ENCODE data around the gene GRM1. TPM values are rescaled to one million over a fixed set of nuclear protein-coding genes. Genes with fewer than 3 reads are reported as not detected.

The GRM1 gene
- total and polyA plus RNA-seq, 2 experiments from 2014 or later, result 0.29 to 0.63 TPM

DNA sequence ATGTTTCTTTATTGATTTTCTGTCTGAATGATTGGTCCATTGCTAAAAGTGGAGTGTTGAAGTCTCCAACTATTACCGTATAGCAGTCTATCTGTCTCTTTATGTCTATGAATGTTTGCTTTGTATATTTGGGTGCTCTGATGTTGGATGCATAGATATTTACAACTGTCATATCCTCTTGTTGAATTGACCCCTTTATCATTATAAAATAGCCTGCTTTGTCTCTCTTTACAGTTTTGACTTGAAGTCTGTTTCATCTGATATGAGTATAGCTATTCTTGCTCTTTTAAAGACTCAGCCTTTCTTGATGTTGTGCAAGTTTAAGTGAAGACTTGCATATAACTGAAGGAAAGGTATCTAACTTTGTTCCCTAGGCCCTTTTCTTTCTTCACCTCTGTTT, 341.0 kb downstream of the GRM1 start:
- no peaks in the 10 kb centered on the region for H3K27me3 Mint-ChIP-seq (ENCODE audit: insufficient read depth, low read depth, poor library complexity)
- no peaks in the 10 kb centered on the region for H3K36me3 Mint-ChIP-seq (ENCODE audit: low read depth)
- H2AFZ ChIP-seq, result no peak overlapping the region
- H3K27me3 ChIP-seq (ENCODE audit: insufficient read depth), result no peaks in the 10 kb centered on the region
- H3K4me3 ChIP-seq, result no peak overlapping the region
- no peaks in the 10 kb centered on the region; the same call in 1 of the 2 replicates for H3K9me2 ChIP-seq (ENCODE audit: insufficient read depth)
- H3K4me3 Mint-ChIP-seq, result no peak overlapping the region
- H3K36me3 ChIP-seq (ENCODE audit: insufficient read depth), result no peaks in the 10 kb centered on the region
- DNase-seq (ENCODE audit: low spot score) (no peak), ATAC-seq (no peak)
- H3K4me1 Mint-ChIP-seq, result no peaks in the 10 kb centered on the region
- H3K4me2 ChIP-seq, result no peak overlapping the region
- H3F3A ChIP-seq (replicated peaks; ENCODE audit: low read depth), result no peaks in the 10 kb centered on the region
- no peaks in the 10 kb centered on the region for H3K79me2 ChIP-seq (replicated peaks; ENCODE audit: insufficient read depth)
- no peak overlapping the region for H3K27ac Mint-ChIP-seq
- H4K20me1 ChIP-seq (replicated peaks; ENCODE audit: insufficient read depth), result no peaks in the 10 kb centered on the region
- TF ChIP-seq, protein P1, sequence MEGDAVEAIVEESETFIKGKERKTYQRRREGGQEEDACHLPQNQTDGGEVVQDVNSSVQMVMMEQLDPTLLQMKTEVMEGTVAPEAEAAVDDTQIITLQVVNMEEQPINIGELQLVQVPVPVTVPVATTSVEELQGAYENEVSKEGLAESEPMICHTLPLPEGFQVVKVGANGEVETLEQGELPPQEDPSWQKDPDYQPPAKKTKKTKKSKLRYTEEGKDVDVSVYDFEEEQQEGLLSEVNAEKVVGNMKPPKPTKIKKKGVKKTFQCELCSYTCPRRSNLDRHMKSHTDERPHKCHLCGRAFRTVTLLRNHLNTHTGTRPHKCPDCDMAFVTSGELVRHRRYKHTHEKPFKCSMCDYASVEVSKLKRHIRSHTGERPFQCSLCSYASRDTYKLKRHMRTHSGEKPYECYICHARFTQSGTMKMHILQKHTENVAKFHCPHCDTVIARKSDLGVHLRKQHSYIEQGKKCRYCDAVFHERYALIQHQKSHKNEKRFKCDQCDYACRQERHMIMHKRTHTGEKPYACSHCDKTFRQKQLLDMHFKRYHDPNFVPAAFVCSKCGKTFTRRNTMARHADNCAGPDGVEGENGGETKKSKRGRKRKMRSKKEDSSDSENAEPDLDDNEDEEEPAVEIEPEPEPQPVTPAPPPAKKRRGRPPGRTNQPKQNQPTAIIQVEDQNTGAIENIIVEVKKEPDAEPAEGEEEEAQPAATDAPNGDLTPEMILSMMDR (conservative IDR thresholded peaks at IDR 0.05; ENCODE audit: low read depth in 2 of 2), result no peak
- no peak for TF ChIP-seq CREB1 (CRISPR knock-in tag; IDR thresholded peaks at IDR 0.05; ENCODE audit: low read depth)
- no peak overlapping the region for H3K27ac ChIP-seq (ENCODE audit: low read depth)
- H3K4me1 ChIP-seq (ENCODE audit: insufficient read depth), result no peaks in the 10 kb centered on the region
- H3K9me3 Mint-ChIP-seq, result peaks cover 3% of the 10 kb centered on the region; the same call in 1 of the 3 replicates

DNA sequence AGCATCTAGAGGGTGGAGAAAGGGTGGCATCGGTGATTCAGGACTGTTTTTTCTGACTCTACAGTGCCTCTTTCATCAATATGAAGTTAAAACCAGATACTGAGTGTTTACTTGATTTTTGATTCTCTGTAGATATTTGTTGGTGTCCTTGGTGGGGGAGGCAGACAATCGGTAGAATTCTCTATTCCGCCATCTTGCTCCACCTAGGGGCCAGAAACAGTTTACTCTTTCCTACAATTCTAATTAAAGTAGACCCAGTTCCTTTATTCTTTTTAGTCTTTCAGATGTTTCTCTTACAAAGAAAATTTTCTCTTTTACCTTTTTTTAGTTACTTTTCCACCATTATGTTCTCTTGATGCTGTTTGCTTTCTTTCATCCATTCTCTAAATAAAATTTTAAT, 352.6 kb downstream of the GRM1 start:
- Histone ChIP-seq H3K79me2 (replicated peaks; ENCODE audit: insufficient read depth) (no peaks in the 10 kb centered on the region), H3K36me3 (ENCODE audit: insufficient read depth) (no peaks in the 10 kb centered on the region), H3K27me3 (ENCODE audit: insufficient read depth) (no peaks in the 10 kb centered on the region), H3F3A (replicated peaks; ENCODE audit: low read depth) (no peaks in the 10 kb centered on the region), H3K4me2 (no peak overlapping the region), H2AFZ (0 out of 2 replicates have a peak overlapping the region, but pooled peaks have one; percentile 24), H4K20me1 (replicated peaks; ENCODE audit: insufficient read depth) (no peaks in the 10 kb centered on the region), H3K4me3 (no peak overlapping the region), H3K27ac (ENCODE audit: low read depth) (no peak overlapping the region), H3K4me1 (ENCODE audit: insufficient read depth) (no peaks in the 10 kb centered on the region), H3K9me2 (ENCODE audit: insufficient read depth) (no peaks in the 10 kb centered on the region)
- Mint-ChIP-seq H3K4me3 (no peak overlapping the region), H3K9me3 (peaks cover 6% of the 10 kb centered on the region; the same call in 1 of the 3 replicates), H3K36me3 (ENCODE audit: low read depth) (peaks cover 3% of the 10 kb centered on the region; the same call in 2 of the 3 replicates), H3K4me1 (no peaks in the 10 kb centered on the region), H3K27ac (no peak overlapping the region), H3K27me3 (ENCODE audit: insufficient read depth, low read depth, poor library complexity) (no peaks in the 10 kb centered on the region)
- no peak; the same call in 2 of the 3 replicates for ATAC-seq
- TF ChIP-seq, protein P2, sequence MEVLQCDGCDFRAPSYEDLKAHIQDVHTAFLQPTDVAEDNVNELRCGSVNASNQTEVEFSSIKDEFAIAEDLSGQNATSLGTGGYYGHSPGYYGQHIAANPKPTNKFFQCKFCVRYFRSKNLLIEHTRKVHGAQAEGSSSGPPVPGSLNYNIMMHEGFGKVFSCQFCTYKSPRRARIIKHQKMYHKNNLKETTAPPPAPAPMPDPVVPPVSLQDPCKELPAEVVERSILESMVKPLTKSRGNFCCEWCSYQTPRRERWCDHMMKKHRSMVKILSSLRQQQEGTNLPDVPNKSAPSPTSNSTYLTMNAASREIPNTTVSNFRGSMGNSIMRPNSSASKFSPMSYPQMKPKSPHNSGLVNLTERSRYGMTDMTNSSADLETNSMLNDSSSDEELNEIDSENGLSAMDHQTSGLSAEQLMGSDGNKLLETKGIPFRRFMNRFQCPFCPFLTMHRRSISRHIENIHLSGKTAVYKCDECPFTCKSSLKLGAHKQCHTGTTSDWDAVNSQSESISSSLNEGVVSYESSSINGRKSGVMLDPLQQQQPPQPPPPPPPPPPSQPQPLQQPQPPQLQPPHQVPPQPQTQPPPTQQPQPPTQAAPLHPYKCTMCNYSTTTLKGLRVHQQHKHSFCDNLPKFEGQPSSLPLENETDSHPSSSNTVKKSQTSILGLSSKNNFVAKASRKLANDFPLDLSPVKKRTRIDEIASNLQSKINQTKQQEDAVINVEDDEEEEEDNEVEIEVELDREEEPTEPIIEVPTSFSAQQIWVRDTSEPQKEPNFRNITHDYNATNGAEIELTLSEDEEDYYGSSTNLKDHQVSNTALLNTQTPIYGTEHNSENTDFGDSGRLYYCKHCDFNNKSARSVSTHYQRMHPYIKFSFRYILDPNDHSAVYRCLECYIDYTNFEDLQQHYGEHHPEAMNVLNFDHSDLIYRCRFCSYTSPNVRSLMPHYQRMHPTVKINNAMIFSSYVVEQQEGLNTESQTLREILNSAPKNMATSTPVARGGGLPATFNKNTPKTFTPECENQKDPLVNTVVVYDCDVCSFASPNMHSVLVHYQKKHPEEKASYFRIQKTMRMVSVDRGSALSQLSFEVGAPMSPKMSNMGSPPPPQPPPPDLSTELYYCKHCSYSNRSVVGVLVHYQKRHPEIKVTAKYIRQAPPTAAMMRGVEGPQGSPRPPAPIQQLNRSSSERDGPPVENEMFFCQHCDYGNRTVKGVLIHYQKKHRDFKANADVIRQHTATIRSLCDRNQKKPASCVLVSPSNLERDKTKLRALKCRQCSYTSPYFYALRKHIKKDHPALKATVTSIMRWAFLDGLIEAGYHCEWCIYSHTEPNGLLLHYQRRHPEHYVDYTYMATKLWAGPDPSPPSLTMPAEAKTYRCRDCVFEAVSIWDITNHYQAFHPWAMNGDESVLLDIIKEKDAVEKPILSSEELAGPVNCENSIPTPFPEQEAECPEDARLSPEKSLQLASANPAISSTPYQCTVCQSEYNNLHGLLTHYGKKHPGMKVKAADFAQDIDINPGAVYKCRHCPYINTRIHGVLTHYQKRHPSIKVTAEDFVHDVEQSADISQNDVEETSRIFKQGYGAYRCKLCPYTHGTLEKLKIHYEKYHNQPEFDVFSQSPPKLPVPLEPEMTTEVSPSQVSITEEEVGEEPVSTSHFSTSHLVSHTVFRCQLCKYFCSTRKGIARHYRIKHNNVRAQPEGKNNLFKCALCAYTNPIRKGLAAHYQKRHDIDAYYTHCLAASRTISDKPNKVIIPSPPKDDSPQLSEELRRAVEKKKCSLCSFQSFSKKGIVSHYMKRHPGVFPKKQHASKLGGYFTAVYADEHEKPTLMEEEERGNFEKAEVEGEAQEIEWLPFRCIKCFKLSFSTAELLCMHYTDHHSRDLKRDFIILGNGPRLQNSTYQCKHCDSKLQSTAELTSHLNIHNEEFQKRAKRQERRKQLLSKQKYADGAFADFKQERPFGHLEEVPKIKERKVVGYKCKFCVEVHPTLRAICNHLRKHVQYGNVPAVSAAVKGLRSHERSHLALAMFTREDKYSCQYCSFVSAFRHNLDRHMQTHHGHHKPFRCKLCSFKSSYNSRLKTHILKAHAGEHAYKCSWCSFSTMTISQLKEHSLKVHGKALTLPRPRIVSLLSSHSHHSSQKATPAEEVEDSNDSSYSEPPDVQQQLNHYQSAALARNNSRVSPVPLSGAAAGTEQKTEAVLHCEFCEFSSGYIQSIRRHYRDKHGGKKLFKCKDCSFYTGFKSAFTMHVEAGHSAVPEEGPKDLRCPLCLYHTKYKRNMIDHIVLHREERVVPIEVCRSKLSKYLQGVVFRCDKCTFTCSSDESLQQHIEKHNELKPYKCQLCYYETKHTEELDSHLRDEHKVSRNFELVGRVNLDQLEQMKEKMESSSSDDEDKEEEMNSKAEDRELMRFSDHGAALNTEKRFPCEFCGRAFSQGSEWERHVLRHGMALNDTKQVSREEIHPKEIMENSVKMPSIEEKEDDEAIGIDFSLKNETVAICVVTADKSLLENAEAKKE (CRISPR knock-in tag; IDR thresholded peaks at IDR 0.05), result no peak
- TF ChIP-seq STAT1 (IDR thresholded peaks at IDR 0.05; ENCODE audit: unreplicated experiment) (no peak), ZNF114 (CRISPR knock-in tag; IDR thresholded peaks at IDR 0.05) (no peak), EZH2phosphoT487 (IDR thresholded peaks at IDR 0.05; ENCODE audit: unreplicated experiment) (no peak), POLR2AphosphoS5 (IDR thresholded peaks at IDR 0.05; ENCODE audit: low read depth) (no peak), ZNF331 (CRISPR knock-in tag; IDR thresholded peaks at IDR 0.05; ENCODE audit: low read depth) (no peak)
- TF ChIP-seq, protein P3, sequence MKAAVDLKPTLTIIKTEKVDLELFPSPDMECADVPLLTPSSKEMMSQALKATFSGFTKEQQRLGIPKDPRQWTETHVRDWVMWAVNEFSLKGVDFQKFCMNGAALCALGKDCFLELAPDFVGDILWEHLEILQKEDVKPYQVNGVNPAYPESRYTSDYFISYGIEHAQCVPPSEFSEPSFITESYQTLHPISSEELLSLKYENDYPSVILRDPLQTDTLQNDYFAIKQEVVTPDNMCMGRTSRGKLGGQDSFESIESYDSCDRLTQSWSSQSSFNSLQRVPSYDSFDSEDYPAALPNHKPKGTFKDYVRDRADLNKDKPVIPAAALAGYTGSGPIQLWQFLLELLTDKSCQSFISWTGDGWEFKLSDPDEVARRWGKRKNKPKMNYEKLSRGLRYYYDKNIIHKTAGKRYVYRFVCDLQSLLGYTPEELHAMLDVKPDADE (IDR thresholded peaks at IDR 0.05), result no peak
- TF ChIP-seq, protein P1 (conservative IDR thresholded peaks at IDR 0.05; ENCODE audit: low read depth in 2 of 2), result peak; percentile 45 to 59
- peak; percentile 50 for DNase-seq (ENCODE audit: low spot score)
